ENCODE measurements around the gene CCL22.
A peak's percentile ranks its signal among the peaks of the same experiment; 100 is the strongest.

CCL22 gene

DNA sequence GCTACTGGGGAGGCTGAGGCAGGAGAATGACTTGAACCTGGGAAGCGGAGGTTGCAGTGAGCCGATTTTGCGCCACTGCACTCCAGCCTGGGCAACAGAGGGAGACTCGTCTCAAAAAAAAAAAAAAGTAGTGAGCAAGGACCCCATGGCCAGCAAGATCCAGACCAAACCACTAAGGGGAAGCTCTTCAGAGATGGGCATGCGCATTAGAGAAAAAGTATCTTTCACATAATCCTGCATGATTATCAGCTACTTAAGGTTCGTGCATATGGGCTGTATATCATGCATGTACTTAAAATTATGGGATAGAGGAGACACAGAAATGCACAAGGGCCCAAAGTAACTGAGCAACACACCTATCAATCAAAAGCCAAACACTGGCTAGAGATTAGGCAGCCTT lies 10.7 kb upstream of the CCL22 start:
- H3K4me3 ChIP-seq (replicated peaks; ENCODE audit: low read depth, low read length) = no peak overlapping the region
- TF ChIP-seq, protein P1, sequence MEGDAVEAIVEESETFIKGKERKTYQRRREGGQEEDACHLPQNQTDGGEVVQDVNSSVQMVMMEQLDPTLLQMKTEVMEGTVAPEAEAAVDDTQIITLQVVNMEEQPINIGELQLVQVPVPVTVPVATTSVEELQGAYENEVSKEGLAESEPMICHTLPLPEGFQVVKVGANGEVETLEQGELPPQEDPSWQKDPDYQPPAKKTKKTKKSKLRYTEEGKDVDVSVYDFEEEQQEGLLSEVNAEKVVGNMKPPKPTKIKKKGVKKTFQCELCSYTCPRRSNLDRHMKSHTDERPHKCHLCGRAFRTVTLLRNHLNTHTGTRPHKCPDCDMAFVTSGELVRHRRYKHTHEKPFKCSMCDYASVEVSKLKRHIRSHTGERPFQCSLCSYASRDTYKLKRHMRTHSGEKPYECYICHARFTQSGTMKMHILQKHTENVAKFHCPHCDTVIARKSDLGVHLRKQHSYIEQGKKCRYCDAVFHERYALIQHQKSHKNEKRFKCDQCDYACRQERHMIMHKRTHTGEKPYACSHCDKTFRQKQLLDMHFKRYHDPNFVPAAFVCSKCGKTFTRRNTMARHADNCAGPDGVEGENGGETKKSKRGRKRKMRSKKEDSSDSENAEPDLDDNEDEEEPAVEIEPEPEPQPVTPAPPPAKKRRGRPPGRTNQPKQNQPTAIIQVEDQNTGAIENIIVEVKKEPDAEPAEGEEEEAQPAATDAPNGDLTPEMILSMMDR (IDR thresholded peaks at IDR 0.05; ENCODE audit: insufficient read depth, low read length, poor library complexity, severe bottlenecking) = no peak
- no peaks in the 10 kb centered on the region for H3K36me3 ChIP-seq (ENCODE audit: control insufficient read depth, insufficient read depth, low read length)
- no peaks in the 10 kb centered on the region for H3K27me3 ChIP-seq (replicated peaks; ENCODE audit: control insufficient read depth, insufficient read depth, low read length)
- DNase-seq (ENCODE audit: extremely low read depth, insufficient read length) = no peak

DNA sequence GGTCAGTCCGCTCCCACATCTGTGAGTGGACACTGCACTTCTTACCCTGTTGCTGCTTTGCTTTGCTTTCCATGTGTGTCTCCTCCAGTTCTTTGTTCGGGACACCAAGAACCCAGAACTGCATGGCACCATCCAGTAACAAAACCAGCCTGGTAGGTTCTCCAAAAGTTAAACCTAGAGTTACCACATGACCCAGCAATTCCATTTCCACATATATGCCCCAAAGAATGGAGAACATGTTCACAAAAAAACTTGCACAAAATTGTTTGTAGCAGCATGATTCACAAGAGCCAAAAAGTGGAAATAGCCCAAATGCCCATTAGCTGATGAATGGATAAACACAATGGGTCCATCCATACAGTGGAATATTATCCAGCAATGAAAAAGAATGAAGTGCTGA lies 10.3 kb upstream of the CCL22 start:
- DNase-seq (ENCODE audit: extremely low read depth, insufficient read length) = no peak
- H3K4me3 ChIP-seq (replicated peaks; ENCODE audit: low read depth, low read length) = no peak overlapping the region
- TF ChIP-seq, protein P1 (IDR thresholded peaks at IDR 0.05; ENCODE audit: insufficient read depth, low read length, poor library complexity, severe bottlenecking) = no peak
- no peaks in the 10 kb centered on the region for H3K36me3 ChIP-seq (ENCODE audit: control insufficient read depth, insufficient read depth, low read length)
- no peaks in the 10 kb centered on the region for H3K27me3 ChIP-seq (replicated peaks; ENCODE audit: control insufficient read depth, insufficient read depth, low read length)

DNA sequence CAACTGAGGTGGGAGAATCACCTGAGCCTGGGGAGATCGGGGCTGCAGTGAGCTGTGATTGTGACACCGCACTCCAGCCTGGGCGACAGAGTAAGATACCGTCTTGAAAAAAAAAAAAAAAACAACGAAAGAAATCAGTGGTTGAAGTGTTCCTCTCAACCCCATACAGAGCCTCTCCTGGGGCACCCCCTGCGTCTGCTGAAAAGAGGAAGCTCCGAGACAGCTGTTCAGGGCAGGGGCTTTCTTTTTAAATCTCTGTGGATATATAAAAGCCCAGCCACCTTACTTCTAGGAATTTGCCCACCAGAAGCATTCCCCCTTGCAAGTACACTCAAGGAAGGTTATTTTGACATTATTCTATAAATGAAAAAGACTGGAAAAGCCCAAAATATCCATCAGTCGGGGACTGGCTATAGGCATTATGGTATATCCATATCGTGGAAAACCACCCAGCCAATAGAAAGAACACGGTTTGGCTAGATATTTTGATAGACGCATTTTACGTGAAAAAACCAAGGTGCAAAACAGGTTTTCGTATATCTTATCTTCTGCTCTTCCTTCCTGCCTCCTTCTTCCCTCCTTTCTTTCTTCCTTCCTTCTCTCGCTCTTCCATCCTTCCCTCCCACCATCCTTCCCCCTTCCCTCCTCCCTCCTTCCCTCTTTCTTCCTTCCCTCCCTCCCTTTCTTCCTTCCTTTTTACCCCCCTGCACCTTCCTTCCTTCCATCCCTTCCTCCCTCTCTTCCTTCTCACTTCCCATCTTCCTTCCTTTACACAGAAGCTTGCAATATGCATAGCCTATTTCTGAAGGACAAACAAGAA lies 9.2 kb upstream of the CCL22 start:
- H3K27me3 ChIP-seq (replicated peaks; ENCODE audit: control insufficient read depth, insufficient read depth, low read length) = no peaks in the 10 kb centered on the region
- H3K36me3 ChIP-seq (ENCODE audit: control insufficient read depth, insufficient read depth, low read length) = no peaks in the 10 kb centered on the region
- no peak for DNase-seq (ENCODE audit: extremely low read depth, insufficient read length)
- TF ChIP-seq, protein P1 (IDR thresholded peaks at IDR 0.05; ENCODE audit: insufficient read depth, low read length, poor library complexity, severe bottlenecking) = no peak
- H3K4me3 ChIP-seq (replicated peaks; ENCODE audit: low read depth, low read length) = peak overlapping the region; percentile 38

DNA sequence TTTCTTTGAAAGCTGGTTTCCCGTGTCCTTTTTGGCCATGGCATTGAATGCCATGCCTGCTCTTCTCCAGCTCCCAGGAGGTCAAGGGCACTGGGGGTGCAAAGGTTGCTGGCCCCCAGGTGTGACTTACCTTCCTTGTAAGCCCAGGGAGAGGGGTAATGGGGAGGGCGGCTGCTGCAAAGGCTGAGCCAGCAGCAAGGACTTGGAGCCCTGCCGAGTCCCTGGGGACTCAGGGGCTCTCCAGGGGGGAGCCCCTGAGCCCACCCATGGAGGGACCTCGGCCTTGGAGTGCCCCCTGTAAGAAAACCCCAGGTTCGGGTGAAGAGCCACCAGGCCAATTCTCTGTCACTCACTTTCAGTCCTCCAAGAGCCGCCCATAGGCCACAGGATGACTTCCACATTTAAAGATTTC lies 5.9 kb upstream of the CCL22 start:
- DNase-seq (ENCODE audit: extremely low read depth, insufficient read length) = peak; percentile 58
- Histone ChIP-seq H3K27me3 (replicated peaks; ENCODE audit: control insufficient read depth, insufficient read depth, low read length) (no peaks in the 10 kb centered on the region), H3K4me3 (replicated peaks; ENCODE audit: low read depth, low read length) (no peak overlapping the region), H3K36me3 (ENCODE audit: control insufficient read depth, insufficient read depth, low read length) (no peaks in the 10 kb centered on the region)
- TF ChIP-seq, protein P1 (IDR thresholded peaks at IDR 0.05; ENCODE audit: insufficient read depth, low read length, poor library complexity, severe bottlenecking) = no peak

DNA sequence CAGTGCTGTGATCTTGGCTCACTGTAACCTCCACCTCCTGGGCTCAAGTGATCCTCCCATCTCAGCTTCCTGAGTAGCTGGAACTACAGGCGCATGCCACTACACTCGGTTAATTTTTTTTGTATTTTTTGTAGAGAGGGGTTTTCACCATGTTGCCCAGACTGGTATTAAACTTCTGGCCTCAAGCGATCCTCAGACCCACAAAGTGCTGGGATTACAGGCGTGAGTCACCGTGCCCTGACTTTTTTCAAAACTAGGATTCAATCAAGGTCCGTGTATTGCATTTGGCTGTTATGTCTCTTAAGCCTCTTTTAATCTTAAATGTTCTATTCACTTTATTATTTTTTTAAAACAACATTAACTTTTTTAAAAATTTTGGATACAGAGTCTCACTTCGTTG lies 4.3 kb upstream of the CCL22 start:
- no peak overlapping the region for H3K4me3 ChIP-seq (replicated peaks; ENCODE audit: low read depth, low read length)
- DNase-seq (ENCODE audit: extremely low read depth, insufficient read length) = no peak
- no peaks in the 10 kb centered on the region for H3K27me3 ChIP-seq (replicated peaks; ENCODE audit: control insufficient read depth, insufficient read depth, low read length)
- TF ChIP-seq, protein P1 (IDR thresholded peaks at IDR 0.05; ENCODE audit: insufficient read depth, low read length, poor library complexity, severe bottlenecking) = no peak
- no peaks in the 10 kb centered on the region for H3K36me3 ChIP-seq (ENCODE audit: control insufficient read depth, insufficient read depth, low read length)
